PFSK-1 (cell line): ENCODE data around the gene C1QTNF4.

Source experiments
- FOXP2 ChIP-seq: optimal IDR thresholded peaks from 2 replicates; pipeline ENCODE3; 2011; ENCODE audit warnings: borderline replicate concordance, control low read depth, inconsistent platforms; ENCODE audit not compliant: insufficient read depth; ENCODE audit errors: extremely low read length, extremely low read depth
- POLR2AphosphoS5 ChIP-seq: IDR thresholded peaks from 2 replicates; pipeline ENCODE4 v1.6.1; 2012; ENCODE audit warnings: low read depth, mild to moderate bottlenecking, control low read depth, low read length, moderate library complexity
- SIN3A ChIP-seq: IDR thresholded peaks from 2 replicates; pipeline ENCODE4 v1.6.1; 2012; ENCODE audit warnings: mild to moderate bottlenecking, low read length, moderate library complexity, borderline replicate concordance; ENCODE audit not compliant: insufficient read depth
- TAF1 ChIP-seq: IDR thresholded peaks from 2 replicates; pipeline ENCODE4 v1.6.1; 2012; ENCODE audit warnings: low read length, control low read depth, borderline replicate concordance; ENCODE audit not compliant: insufficient read depth
- TF ChIP-seq, protein P1 (sequence below), 2 experiments: IDR thresholded peaks; 2 replicates each; pipeline versions ENCODE4 v1.6.1 to v1.8.0; 2011 to 2012; ENCODE audit warnings: low read depth in 2 of 2, low read length in 2 of 2, control low read depth in 1 of 2, inconsistent platforms in 1 of 2, mild to moderate bottlenecking in 1 of 2, moderate library complexity in 1 of 2; ENCODE audit not compliant: insufficient read depth in 1 of 2

The C1QTNF4 gene

DNA sequence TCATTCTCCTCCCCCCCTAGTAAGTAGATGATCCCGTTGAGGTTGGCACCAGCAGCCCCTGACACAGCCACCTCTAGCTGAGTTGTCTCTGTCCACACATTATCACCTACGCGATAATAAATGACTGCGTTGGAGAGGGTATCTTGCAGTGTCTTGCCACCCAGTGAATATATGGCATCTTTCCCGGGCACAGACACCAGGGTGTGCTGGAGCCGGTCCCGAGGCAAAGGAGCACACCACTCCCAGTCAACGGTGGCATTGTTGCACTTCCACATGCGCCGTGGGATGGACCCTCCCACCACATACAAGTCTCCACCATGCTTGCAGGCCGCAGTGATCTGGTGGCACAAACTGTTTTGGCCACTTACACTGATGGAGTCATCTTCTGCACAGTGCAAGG lies 20.9 kb downstream of the C1QTNF4 start:
- no peak for TF ChIP-seq SIN3A
- TF ChIP-seq TAF1: no peak
- no peak for TF ChIP-seq FOXP2
- TF ChIP-seq POLR2AphosphoS5: no peak
- TF ChIP-seq, protein P1, sequence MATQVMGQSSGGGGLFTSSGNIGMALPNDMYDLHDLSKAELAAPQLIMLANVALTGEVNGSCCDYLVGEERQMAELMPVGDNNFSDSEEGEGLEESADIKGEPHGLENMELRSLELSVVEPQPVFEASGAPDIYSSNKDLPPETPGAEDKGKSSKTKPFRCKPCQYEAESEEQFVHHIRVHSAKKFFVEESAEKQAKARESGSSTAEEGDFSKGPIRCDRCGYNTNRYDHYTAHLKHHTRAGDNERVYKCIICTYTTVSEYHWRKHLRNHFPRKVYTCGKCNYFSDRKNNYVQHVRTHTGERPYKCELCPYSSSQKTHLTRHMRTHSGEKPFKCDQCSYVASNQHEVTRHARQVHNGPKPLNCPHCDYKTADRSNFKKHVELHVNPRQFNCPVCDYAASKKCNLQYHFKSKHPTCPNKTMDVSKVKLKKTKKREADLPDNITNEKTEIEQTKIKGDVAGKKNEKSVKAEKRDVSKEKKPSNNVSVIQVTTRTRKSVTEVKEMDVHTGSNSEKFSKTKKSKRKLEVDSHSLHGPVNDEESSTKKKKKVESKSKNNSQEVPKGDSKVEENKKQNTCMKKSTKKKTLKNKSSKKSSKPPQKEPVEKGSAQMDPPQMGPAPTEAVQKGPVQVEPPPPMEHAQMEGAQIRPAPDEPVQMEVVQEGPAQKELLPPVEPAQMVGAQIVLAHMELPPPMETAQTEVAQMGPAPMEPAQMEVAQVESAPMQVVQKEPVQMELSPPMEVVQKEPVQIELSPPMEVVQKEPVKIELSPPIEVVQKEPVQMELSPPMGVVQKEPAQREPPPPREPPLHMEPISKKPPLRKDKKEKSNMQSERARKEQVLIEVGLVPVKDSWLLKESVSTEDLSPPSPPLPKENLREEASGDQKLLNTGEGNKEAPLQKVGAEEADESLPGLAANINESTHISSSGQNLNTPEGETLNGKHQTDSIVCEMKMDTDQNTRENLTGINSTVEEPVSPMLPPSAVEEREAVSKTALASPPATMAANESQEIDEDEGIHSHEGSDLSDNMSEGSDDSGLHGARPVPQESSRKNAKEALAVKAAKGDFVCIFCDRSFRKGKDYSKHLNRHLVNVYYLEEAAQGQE (IDR thresholded peaks at IDR 0.05; ENCODE audit: insufficient read depth in 1 of 2, low read depth in 2 of 2, low read length in 2 of 2): no peak

DNA sequence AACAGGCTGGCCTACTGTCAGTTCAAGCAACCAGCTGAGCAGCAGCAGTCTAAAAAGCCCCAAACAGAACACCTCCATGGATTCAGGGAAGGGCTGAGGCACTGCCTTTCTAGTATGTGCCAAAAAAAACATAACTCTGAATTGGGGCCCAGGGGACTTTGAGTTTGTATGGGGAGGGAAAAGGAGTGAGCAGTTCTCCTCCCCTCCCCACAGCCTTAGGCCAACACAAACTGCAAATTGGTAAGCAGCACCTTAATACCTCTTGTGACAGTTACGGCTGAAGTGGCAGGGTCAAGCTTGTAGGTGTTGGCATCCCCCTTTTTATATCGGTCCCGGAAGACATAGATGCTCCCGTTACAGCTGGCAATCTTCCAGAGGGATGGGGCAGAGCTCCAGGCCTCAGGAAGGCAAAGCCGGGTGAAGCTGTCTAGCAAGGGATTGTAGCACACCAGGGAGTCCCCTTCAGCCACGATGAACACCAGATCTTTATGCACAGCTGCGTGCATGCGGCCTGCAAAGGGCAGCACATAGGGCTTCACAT lies 21.4 kb downstream of the C1QTNF4 start:
- TF ChIP-seq TAF1: no peak
- TF ChIP-seq, protein P1 (IDR thresholded peaks at IDR 0.05; ENCODE audit: insufficient read depth in 1 of 2, low read depth in 2 of 2, low read length in 2 of 2): no peak
- no peak for TF ChIP-seq SIN3A
- no peak for TF ChIP-seq POLR2AphosphoS5
- TF ChIP-seq FOXP2: no peak

DNA sequence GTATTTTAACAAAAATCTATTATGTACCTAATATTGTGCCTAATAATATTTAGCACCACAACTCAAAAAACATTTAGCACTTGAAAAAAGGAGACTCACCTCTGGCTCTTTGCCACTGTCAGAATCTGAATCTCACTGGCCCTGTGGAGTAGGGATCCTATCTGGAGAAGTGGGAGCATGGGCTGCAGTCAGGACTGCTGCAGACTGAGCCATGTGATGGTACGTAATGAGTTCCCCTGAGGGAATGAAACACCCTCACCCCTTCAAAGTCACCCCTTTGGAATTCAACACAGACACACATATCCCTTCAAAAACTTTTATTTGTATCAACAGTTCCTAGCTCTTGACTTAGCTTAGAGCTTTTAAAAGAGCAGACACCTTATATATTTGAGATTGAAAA lies 22.3 kb downstream of the C1QTNF4 start:
- TF ChIP-seq FOXP2 (no peak), POLR2AphosphoS5 (no peak), TAF1 (no peak), SIN3A (no peak)
- TF ChIP-seq, protein P1 (IDR thresholded peaks at IDR 0.05; ENCODE audit: insufficient read depth in 1 of 2, low read depth in 2 of 2, low read length in 2 of 2): no peak

DNA sequence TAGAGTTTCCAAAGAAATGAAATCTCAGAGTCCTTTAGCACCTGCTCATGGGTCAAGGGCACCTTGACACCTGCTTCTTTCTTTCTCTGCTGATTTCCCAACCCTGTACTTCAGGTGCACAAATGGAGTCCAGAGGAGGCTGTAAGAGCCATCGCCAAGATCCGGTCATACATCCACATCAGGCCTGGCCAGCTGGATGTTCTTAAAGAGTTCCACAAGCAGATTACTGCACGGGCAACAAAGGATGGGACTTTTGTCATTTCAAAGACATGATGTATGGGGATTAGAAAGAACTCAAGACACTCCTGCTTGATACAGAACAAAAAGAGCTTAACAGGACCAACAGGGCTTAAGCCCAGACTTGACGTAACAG lies 22.9 kb downstream of the C1QTNF4 start:
- TF ChIP-seq FOXP2 (no peak), TAF1 (no peak), POLR2AphosphoS5 (no peak), SIN3A (no peak)
- TF ChIP-seq, protein P1 (IDR thresholded peaks at IDR 0.05; ENCODE audit: insufficient read depth in 1 of 2, low read depth in 2 of 2, low read length in 2 of 2): no peak
